Measurements from ENCODE around the gene FBXO10. TPM values are rescaled to one million over a fixed set of nuclear protein-coding genes. Genes with fewer than 3 reads are reported as not detected.

FBXO10 gene
- total RNA-seq, 1 experiment from 2014 or later, result 14.0 TPM

GRCh38 chr9:37541465-37541864, 34.7 kb downstream of the FBXO10 start:
- Mint-ChIP-seq H3K4me1 (no peaks in the 10 kb centered on the region), H3K9me3 (no peaks in the 10 kb centered on the region), H3K36me3 (peaks cover 27% of the 10 kb centered on the region; the same call in 1 of the 2 replicates), H3K27ac (0 out of 2 replicates have a peak overlapping the region, but pooled peaks have one; percentile 87), H3K4me3 (no peak overlapping the region), H3K27me3 (ENCODE audit: low read depth) (no peaks in the 10 kb centered on the region)
- CTCF ChIA-PET, result no interaction called here
- no peak for DNase-seq (ENCODE audit: low spot score)
- POLR2A ChIA-PET, result no interaction called here
- ATAC-seq, result no peak
- no peak for TF ChIP-seq ZNF121 (CRISPR knock-in tag; IDR thresholded peaks at IDR 0.05)
- TF ChIP-seq, protein P1, sequence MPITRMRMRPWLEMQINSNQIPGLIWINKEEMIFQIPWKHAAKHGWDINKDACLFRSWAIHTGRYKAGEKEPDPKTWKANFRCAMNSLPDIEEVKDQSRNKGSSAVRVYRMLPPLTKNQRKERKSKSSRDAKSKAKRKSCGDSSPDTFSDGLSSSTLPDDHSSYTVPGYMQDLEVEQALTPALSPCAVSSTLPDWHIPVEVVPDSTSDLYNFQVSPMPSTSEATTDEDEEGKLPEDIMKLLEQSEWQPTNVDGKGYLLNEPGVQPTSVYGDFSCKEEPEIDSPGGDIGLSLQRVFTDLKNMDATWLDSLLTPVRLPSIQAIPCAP (CRISPR knock-in tag; IDR thresholded peaks at IDR 0.05), result no peak
- TF ChIP-seq SP1 (CRISPR knock-in tag; conservative IDR thresholded peaks at IDR 0.05), result no peak
- TF ChIP-seq ESRRA (CRISPR knock-in tag; IDR thresholded peaks at IDR 0.05; ENCODE audit: borderline replicate concordance), result no peak
- TF ChIP-seq MYBL2 (CRISPR knock-in tag; IDR thresholded peaks at IDR 0.05), result no peak
- TF ChIP-seq NFYB (CRISPR knock-in tag; conservative IDR thresholded peaks at IDR 0.05; ENCODE audit: low read depth), result no peak

DNA sequence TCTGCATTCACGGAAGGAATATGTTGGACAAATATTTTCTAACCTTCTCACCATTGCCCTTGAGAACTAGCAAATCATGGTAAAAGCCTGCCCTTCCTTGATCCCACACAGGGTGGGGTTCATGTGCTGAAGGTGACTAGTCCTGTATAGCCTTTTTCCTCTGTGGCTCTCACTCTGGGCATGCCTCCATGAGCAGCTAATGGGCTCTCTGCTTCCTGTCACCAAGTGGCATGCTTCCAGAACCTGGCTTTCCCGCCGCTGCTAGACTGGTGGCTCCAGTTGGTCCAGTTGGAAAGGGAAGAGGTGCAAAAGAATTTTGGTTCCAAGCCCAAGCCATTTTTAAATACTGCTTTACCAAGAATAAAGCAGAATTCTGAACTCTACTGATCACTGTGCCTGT, 35.5 kb downstream of the FBXO10 start:
- TF ChIP-seq E2F5 (CRISPR knock-in tag; IDR thresholded peaks at IDR 0.05) (no peak), SOX15 (CRISPR knock-in tag; IDR thresholded peaks at IDR 0.05) (no peak), ZNF219 (CRISPR knock-in tag; IDR thresholded peaks at IDR 0.05; ENCODE audit: borderline replicate concordance) (no peak), STAT6 (CRISPR knock-in tag; conservative IDR thresholded peaks at IDR 0.05; ENCODE audit: low read depth) (no peak), CREM (CRISPR knock-in tag; IDR thresholded peaks at IDR 0.05) (no peak), KAT7 (CRISPR knock-in tag; IDR thresholded peaks at IDR 0.05; ENCODE audit: borderline replicate concordance) (no peak)
- TF ChIP-seq, protein P2, sequence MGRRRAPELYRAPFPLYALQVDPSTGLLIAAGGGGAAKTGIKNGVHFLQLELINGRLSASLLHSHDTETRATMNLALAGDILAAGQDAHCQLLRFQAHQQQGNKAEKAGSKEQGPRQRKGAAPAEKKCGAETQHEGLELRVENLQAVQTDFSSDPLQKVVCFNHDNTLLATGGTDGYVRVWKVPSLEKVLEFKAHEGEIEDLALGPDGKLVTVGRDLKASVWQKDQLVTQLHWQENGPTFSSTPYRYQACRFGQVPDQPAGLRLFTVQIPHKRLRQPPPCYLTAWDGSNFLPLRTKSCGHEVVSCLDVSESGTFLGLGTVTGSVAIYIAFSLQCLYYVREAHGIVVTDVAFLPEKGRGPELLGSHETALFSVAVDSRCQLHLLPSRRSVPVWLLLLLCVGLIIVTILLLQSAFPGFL (CRISPR knock-in tag; IDR thresholded peaks at IDR 0.05; ENCODE audit: borderline replicate concordance), result no peak
- TF ChIP-seq, protein P3, sequence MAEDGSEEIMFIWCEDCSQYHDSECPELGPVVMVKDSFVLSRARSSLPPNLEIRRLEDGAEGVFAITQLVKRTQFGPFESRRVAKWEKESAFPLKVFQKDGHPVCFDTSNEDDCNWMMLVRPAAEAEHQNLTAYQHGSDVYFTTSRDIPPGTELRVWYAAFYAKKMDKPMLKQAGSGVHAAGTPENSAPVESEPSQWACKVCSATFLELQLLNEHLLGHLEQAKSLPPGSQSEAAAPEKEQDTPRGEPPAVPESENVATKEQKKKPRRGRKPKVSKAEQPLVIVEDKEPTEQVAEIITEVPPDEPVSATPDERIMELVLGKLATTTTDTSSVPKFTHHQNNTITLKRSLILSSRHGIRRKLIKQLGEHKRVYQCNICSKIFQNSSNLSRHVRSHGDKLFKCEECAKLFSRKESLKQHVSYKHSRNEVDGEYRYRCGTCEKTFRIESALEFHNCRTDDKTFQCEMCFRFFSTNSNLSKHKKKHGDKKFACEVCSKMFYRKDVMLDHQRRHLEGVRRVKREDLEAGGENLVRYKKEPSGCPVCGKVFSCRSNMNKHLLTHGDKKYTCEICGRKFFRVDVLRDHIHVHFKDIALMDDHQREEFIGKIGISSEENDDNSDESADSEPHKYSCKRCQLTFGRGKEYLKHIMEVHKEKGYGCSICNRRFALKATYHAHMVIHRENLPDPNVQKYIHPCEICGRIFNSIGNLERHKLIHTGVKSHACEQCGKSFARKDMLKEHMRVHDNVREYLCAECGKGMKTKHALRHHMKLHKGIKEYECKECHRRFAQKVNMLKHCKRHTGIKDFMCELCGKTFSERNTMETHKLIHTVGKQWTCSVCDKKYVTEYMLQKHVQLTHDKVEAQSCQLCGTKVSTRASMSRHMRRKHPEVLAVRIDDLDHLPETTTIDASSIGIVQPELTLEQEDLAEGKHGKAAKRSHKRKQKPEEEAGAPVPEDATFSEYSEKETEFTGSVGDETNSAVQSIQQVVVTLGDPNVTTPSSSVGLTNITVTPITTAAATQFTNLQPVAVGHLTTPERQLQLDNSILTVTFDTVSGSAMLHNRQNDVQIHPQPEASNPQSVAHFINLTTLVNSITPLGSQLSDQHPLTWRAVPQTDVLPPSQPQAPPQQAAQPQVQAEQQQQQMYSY (CRISPR knock-in tag; IDR thresholded peaks at IDR 0.05), result no peak
- ChIA-PET POLR2A (no interaction called here), CTCF (no interaction called here)
- H3K4me1 Mint-ChIP-seq, result no peaks in the 10 kb centered on the region
- H3K9me3 Mint-ChIP-seq, result no peaks in the 10 kb centered on the region
- H3K36me3 Mint-ChIP-seq, result peaks cover 27% of the 10 kb centered on the region; the same call in 1 of the 2 replicates
- H3K4me3 Mint-ChIP-seq, result no peak overlapping the region
- H3K27ac Mint-ChIP-seq, result no peak overlapping the region
- DNase-seq (ENCODE audit: low spot score) (no peak), ATAC-seq (no peak)
- H3K27me3 Mint-ChIP-seq (ENCODE audit: low read depth), result no peaks in the 10 kb centered on the region

All from WTC11 (cell line).